Colon (tissue), 2 donors: ENCODE data around the gene PRKAB2.
"Not testable (repeated sequence)": the region's sequence is repeated elsewhere in the genome, so short reads cannot be mapped to it uniquely, and the experiment has no call there.

ENCODE experiments used
- FAIRE-seq: peaks from 2 replicates; lab custom pipeline; 2012; peaks lifted over from hg19 to GRCh38; lab: Jason Lieb, UNC
- donor health status: control.
- donor health status: control.

Gene PRKAB2

GRCh38 chr1:147171399-147172167, 687 bp downstream of the PRKAB2 start:
- FAIRE-seq: no peak

GRCh38 chr1:147169840-147170674, 2.2 kb downstream of the PRKAB2 start:
- no peak for FAIRE-seq

GRCh38 chr1:147169171-147169570, 3.1 kb downstream of the PRKAB2 start:
- no peak for FAIRE-seq

- FAIRE-seq: no peak
Observed at GRCh38 chr1:147168626-147169058, 3.6 kb downstream of the PRKAB2 start.

- FAIRE-seq: no peak
Observed at GRCh38 chr1:147167365-147167764, 4.9 kb downstream of the PRKAB2 start.

- FAIRE-seq: no peak
Observed at GRCh38 chr1:147163019-147163418, 9.3 kb downstream of the PRKAB2 start.

GRCh38 chr1:147162093-147162492, 10.2 kb downstream of the PRKAB2 start:
- no peak for FAIRE-seq

- not testable (repeated sequence) for FAIRE-seq
Observed at GRCh38 chr1:147157116-147157515, 15.2 kb downstream of the PRKAB2 start.

- no peak for FAIRE-seq
Observed at GRCh38 chr1:147156642-147157041, 15.6 kb downstream of the PRKAB2 start.

GRCh38 chr1:147152772-147153171, 19.5 kb downstream of the PRKAB2 start:
- no peak for FAIRE-seq

- FAIRE-seq: no peak
Observed at GRCh38 chr1:147151244-147151643, 21.0 kb downstream of the PRKAB2 start.

- FAIRE-seq: no peak
Observed at GRCh38 chr1:147142886-147143285, 29.4 kb downstream of the PRKAB2 start.

GRCh38 chr1:147130721-147131120, 41.5 kb downstream of the PRKAB2 start:
- FAIRE-seq: not testable (repeated sequence)

GRCh38 chr1:147129116-147129873, 43.0 kb downstream of the PRKAB2 start:
- FAIRE-seq: no peak

GRCh38 chr1:147124266-147124665, 48.0 kb downstream of the PRKAB2 start:
- FAIRE-seq: no peak

- FAIRE-seq: no peak
Observed at GRCh38 chr1:147117109-147117508, 55.2 kb downstream of the PRKAB2 start.

- no peak for FAIRE-seq
Observed at GRCh38 chr1:147115496-147115895, 56.8 kb downstream of the PRKAB2 start.

- FAIRE-seq: not testable (repeated sequence)
Observed at GRCh38 chr1:147115079-147115478, 57.2 kb downstream of the PRKAB2 start.

GRCh38 chr1:147114353-147114752, 57.9 kb downstream of the PRKAB2 start:
- not testable (repeated sequence) for FAIRE-seq

- FAIRE-seq: no peak
Observed at GRCh38 chr1:147111381-147112130, 60.7 kb downstream of the PRKAB2 start.

- no peak for FAIRE-seq
Observed at GRCh38 chr1:147110872-147111271, 61.4 kb downstream of the PRKAB2 start.

- no peak for FAIRE-seq
Observed at GRCh38 chr1:147110434-147110833, 61.8 kb downstream of the PRKAB2 start.
